BE2C (cell line): Measurements from ENCODE around the gene MPG.

Experiments
- DNase-seq: peaks from one replicate; pipeline ENCODE4 v3.0.0-alpha.2; 2020
- H3K27me3 ChIP-seq: fragments of 250-450 bp; sonication (Bioruptor Pico); 2 replicates; pipeline ENCODE4 v1.5.1; 2020; ENCODE audit warnings: mild to moderate bottlenecking
- H3K36me3 ChIP-seq: fragments of 250-450 bp; sonication (Bioruptor Pico); 2 replicates; pipeline ENCODE4 v1.5.1; 2020; ENCODE audit warnings: mild to moderate bottlenecking
- H3K4me1 ChIP-seq: fragments of 250-450 bp; sonication (Bioruptor Pico); 2 replicates; pipeline ENCODE4 v1.5.1; 2020
- H3K4me3 ChIP-seq: 2 replicates; pipeline ENCODE4 v1.5.1; 2011; ENCODE audit warnings: low read depth, low read length
- H3K9me3 ChIP-seq: fragments of 250-450 bp; sonication (Bioruptor Pico); 2 replicates; pipeline ENCODE4 v1.5.1; 2020
- TF ChIP-seq, protein P1 (sequence below): IDR thresholded peaks from 2 replicates; pipeline ENCODE4 v1.5.1; 2012; ENCODE audit warnings: mild to moderate bottlenecking, low read depth, low read length

The MPG gene

DNA sequence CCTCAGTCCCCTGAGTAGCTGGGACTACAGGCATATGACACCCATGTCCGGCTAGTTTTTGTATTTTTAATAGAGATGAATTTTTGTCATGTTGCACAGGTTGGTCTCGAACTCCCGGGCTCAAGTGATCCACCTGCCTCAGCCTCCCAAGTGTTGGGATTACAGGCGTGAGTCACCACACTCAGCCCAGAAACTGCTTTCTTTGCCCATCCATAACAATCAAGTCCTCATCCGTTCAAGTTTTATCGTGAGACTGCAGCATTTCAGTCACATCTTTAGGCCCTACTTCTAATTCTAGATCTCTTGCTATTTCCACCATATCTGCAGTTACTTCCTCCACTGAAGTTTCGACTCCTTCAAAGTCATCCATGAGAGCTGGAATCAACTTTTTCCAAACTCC, 54.1 kb downstream of the MPG start:
- H3K27me3 ChIP-seq = no peaks in the 10 kb centered on the region
- no peak overlapping the region for H3K4me3 ChIP-seq
- DNase-seq = no peak
- TF ChIP-seq, protein P1, sequence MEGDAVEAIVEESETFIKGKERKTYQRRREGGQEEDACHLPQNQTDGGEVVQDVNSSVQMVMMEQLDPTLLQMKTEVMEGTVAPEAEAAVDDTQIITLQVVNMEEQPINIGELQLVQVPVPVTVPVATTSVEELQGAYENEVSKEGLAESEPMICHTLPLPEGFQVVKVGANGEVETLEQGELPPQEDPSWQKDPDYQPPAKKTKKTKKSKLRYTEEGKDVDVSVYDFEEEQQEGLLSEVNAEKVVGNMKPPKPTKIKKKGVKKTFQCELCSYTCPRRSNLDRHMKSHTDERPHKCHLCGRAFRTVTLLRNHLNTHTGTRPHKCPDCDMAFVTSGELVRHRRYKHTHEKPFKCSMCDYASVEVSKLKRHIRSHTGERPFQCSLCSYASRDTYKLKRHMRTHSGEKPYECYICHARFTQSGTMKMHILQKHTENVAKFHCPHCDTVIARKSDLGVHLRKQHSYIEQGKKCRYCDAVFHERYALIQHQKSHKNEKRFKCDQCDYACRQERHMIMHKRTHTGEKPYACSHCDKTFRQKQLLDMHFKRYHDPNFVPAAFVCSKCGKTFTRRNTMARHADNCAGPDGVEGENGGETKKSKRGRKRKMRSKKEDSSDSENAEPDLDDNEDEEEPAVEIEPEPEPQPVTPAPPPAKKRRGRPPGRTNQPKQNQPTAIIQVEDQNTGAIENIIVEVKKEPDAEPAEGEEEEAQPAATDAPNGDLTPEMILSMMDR = no peak
- H3K4me1 ChIP-seq = no peaks in the 10 kb centered on the region
- no peaks in the 10 kb centered on the region for H3K36me3 ChIP-seq
- H3K9me3 ChIP-seq = no peaks in the 10 kb centered on the region

DNA sequence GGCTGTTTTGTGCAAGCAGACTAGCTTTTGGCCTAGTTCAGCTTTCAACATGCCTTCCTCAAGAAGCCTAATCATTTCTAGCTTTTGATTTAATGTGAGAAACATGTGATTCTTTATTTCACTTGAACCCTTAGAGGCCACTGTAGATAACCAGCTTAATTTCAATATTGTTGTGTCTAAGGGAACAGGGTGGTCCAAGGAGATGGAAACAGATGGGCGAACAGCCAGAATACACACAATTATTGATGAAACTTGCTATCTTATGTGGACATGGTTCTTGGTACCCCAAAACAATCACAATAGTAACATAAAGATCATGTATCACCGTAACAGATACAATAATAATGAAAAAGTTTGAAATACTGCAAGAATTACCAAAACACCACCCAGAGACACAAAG, 55.7 kb downstream of the MPG start:
- TF ChIP-seq, protein P1 = no peak
- no peaks in the 10 kb centered on the region for H3K4me1 ChIP-seq
- no peaks in the 10 kb centered on the region for H3K9me3 ChIP-seq
- no peak overlapping the region for H3K4me3 ChIP-seq
- no peaks in the 10 kb centered on the region for H3K36me3 ChIP-seq
- no peaks in the 10 kb centered on the region for H3K27me3 ChIP-seq
- DNase-seq = no peak
